ENCODE results near the gene EIF1B. TPM values are rescaled to one million over a fixed set of nuclear protein-coding genes. Genes with fewer than 3 reads are reported as not detected.
"Not testable (repeated sequence)": the region's sequence is repeated elsewhere in the genome, so short reads cannot be mapped to it uniquely, and the experiment has no call there.

The EIF1B gene
- total RNA-seq, 2 experiments from 2014 or later = 112 to 120 TPM

DNA sequence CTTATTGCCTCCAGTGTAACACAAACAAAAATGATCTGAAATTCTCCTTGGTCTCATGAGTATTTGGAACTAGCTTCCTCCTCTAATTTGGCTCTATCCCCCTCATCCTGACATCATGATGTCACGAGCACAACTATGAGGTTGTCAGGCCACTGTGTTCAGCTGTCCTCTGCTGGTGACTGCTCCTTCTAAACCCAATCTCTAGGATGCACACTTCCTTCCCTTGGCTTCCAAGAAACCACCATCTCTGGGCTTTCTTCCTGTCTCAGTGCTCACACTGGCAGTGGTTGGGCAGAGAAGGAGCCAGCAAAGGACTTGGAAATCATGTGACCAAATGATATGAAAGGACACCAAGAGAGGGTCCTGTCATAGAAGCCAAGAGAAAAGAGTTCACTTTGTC, 30.7 kb upstream of the EIF1B start:
- Histone ChIP-seq H3K27ac (ENCODE audit: low read depth in 1 of 2, low read length in 2 of 2) (no peak overlapping the region), H3K4me3 (ENCODE audit: low read length) (no peak overlapping the region), H3K9me3 (ENCODE audit: control insufficient read depth in 1 of 2, insufficient read depth in 1 of 2, low read length in 2 of 2) (no peaks in the 10 kb centered on the region), H3K4me1 (ENCODE audit: insufficient read depth, low read length) (no peaks in the 10 kb centered on the region), H3K36me3 (ENCODE audit: insufficient read depth, low read length) (no peaks in the 10 kb centered on the region), H3K27me3 (ENCODE audit: control insufficient read depth in 1 of 2, insufficient read depth in 2 of 2, low read length in 2 of 2) (no peaks in the 10 kb centered on the region)
- ChIA-PET CTCF (no interaction called here), POLR2A (no interaction called here)
- H3K27me3 Mint-ChIP-seq = no peaks in the 10 kb centered on the region
- TF ChIP-seq, protein P1, sequence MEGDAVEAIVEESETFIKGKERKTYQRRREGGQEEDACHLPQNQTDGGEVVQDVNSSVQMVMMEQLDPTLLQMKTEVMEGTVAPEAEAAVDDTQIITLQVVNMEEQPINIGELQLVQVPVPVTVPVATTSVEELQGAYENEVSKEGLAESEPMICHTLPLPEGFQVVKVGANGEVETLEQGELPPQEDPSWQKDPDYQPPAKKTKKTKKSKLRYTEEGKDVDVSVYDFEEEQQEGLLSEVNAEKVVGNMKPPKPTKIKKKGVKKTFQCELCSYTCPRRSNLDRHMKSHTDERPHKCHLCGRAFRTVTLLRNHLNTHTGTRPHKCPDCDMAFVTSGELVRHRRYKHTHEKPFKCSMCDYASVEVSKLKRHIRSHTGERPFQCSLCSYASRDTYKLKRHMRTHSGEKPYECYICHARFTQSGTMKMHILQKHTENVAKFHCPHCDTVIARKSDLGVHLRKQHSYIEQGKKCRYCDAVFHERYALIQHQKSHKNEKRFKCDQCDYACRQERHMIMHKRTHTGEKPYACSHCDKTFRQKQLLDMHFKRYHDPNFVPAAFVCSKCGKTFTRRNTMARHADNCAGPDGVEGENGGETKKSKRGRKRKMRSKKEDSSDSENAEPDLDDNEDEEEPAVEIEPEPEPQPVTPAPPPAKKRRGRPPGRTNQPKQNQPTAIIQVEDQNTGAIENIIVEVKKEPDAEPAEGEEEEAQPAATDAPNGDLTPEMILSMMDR (IDR thresholded peaks at IDR 0.05) = no peak
- ATAC-seq (ENCODE audit: poor library complexity) (no peak), DNase-seq (no peak)
- H3K36me3 Mint-ChIP-seq (ENCODE audit: low read depth) = peaks cover 5% of the 10 kb centered on the region
- H3K27ac Mint-ChIP-seq = no peak overlapping the region
- H3K4me3 Mint-ChIP-seq = no peak overlapping the region
- H3K4me1 Mint-ChIP-seq (ENCODE audit: low read depth) = no peaks in the 10 kb centered on the region
- peaks cover 3% of the 10 kb centered on the region for H3K9me3 Mint-ChIP-seq
- intact Hi-C loops (cut with DNase I, micrococcal nuclease) = no loop called here

GRCh38 chr3:40281995-40282394, 27.5 kb upstream of the EIF1B start:
- Histone ChIP-seq H3K4me1 (ENCODE audit: insufficient read depth, low read length) (no peaks in the 10 kb centered on the region), H3K27ac (ENCODE audit: low read depth in 1 of 2, low read length in 2 of 2) (no peak overlapping the region), H3K4me3 (ENCODE audit: low read length) (no peak overlapping the region), H3K36me3 (ENCODE audit: insufficient read depth, low read length) (no peaks in the 10 kb centered on the region), H3K27me3 (ENCODE audit: control insufficient read depth in 1 of 2, insufficient read depth in 2 of 2, low read length in 2 of 2) (no peaks in the 10 kb centered on the region), H3K9me3 (ENCODE audit: control insufficient read depth in 1 of 2, insufficient read depth in 1 of 2, low read length in 2 of 2) (no peaks in the 10 kb centered on the region)
- DNase-seq (no peak), ATAC-seq (ENCODE audit: poor library complexity) (no peak)
- Mint-ChIP-seq H3K27me3 (no peaks in the 10 kb centered on the region), H3K9me3 (peaks cover 3% of the 10 kb centered on the region), H3K36me3 (ENCODE audit: low read depth) (peaks cover 15% of the 10 kb centered on the region), H3K27ac (no peak overlapping the region), H3K4me1 (ENCODE audit: low read depth) (no peaks in the 10 kb centered on the region), H3K4me3 (no peak overlapping the region)
- CTCF ChIA-PET = interaction anchor here (0.6 kb wide), 1 partner anchor 14 kb away, joined by 3 read pairs; no protein-coding TSS in a partner anchor
- intact Hi-C loops (cut with DNase I, micrococcal nuclease) = no loop called here
- TF ChIP-seq, protein P1 (IDR thresholded peaks at IDR 0.05) = no peak
- POLR2A ChIA-PET = no interaction called here

DNA sequence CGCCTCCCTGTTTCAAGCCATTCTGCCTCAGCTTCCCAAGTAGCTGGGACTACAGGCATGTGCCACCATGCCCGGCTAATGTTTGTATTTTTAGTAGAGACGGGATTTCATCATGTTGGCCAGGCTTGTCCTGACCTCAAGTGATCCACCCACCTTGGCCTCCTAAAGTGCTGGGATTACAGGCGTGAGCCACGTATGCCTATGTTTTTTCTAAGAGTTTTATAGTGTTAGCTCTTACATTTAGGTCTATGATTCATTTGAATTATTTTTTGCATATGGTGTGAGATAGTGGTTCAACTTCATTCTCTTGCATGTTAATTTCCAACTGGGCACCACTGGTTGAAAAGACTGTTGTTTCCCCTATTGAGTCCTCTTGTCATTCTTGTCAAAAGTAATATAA, 26.4 kb upstream of the EIF1B start:
- CTCF ChIA-PET; H3K4me3 ChIP-seq (ENCODE audit: low read length); H3K27ac ChIP-seq (ENCODE audit: low read depth in 1 of 2, low read length in 2 of 2); H3K4me3 Mint-ChIP-seq; H3K9me3 ChIP-seq (ENCODE audit: control insufficient read depth in 1 of 2, insufficient read depth in 1 of 2, low read length in 2 of 2); H3K9me3 Mint-ChIP-seq; H3K27ac Mint-ChIP-seq; H3K4me1 ChIP-seq (ENCODE audit: insufficient read depth, low read length); H3K4me1 Mint-ChIP-seq (ENCODE audit: low read depth); ATAC-seq (ENCODE audit: poor library complexity); POLR2A ChIA-PET; H3K27me3 Mint-ChIP-seq; H3K36me3 ChIP-seq (ENCODE audit: insufficient read depth, low read length); H3K27me3 ChIP-seq (ENCODE audit: control insufficient read depth in 1 of 2, insufficient read depth in 2 of 2, low read length in 2 of 2); DNase-seq; intact Hi-C loops (cut with DNase I, micrococcal nuclease): not testable (repeated sequence)
- peaks cover 18% of the 10 kb centered on the region for H3K36me3 Mint-ChIP-seq (ENCODE audit: low read depth)

- Mint-ChIP-seq H3K36me3 (ENCODE audit: low read depth) (peaks cover 45% of the 10 kb centered on the region), H3K27me3 (no peaks in the 10 kb centered on the region), H3K4me3 (no peak overlapping the region), H3K9me3 (no peaks in the 10 kb centered on the region), H3K4me1 (ENCODE audit: low read depth) (no peaks in the 10 kb centered on the region), H3K27ac (no peak overlapping the region)
- H3K9me3 ChIP-seq (ENCODE audit: control insufficient read depth in 1 of 2, insufficient read depth in 1 of 2, low read length in 2 of 2) = peaks cover 0 to 9% of the 10 kb centered on the region in 2 experiments
- TF ChIP-seq, protein P1 (IDR thresholded peaks at IDR 0.05) = no peak
- ChIA-PET CTCF (interaction anchor here (1.5 kb wide), 1 partner anchor 22 kb away, joined by 3 read pairs; no protein-coding TSS in a partner anchor), POLR2A (no interaction called here)
- H3K36me3 ChIP-seq (ENCODE audit: insufficient read depth, low read length) = no peaks in the 10 kb centered on the region
- H3K4me3 ChIP-seq (ENCODE audit: low read length) = no peak overlapping the region
- H3K27me3 ChIP-seq (ENCODE audit: control insufficient read depth in 1 of 2, insufficient read depth in 2 of 2, low read length in 2 of 2) = no peaks in the 10 kb centered on the region
- DNase-seq (no peak), ATAC-seq (ENCODE audit: poor library complexity) (no peak)
- H3K27ac ChIP-seq (ENCODE audit: low read depth in 1 of 2, low read length in 2 of 2) = no peak overlapping the region
- intact Hi-C loops (cut with DNase I, micrococcal nuclease) = no loop called here
- H3K4me1 ChIP-seq (ENCODE audit: insufficient read depth, low read length) = peaks cover 4% of the 10 kb centered on the region
These were observed 22.3 kb upstream of the EIF1B start for GRCh38 chr3:40287248-40287647.
